GM10248 (cell line): Measurements from ENCODE around the gene HIVEP2.

ENCODE experiments used
- CTCF ChIA-PET: fragments of 300-600 bp; sonication (Branson Sonifier 250); formaldehyde crosslinking; extraction: SDS; loops from one replicate; lab custom pipeline; 2021; ENCODE audit warnings: antibody characterized with exemption; lab: Yijun Ruan, JAX
- POLR2A ChIA-PET: fragments of 350-650 bp; sonication (Branson Sonifier 250); formaldehyde crosslinking; extraction: SDS; loops from one replicate; lab custom pipeline; 2020; ENCODE audit warnings: antibody characterized with exemption; lab: Yijun Ruan, JAX
- DNase-seq: peaks from one replicate; pipeline ENCODE4 v3.0.0; 2012; ENCODE audit errors: extremely low spot score
- CTCF ChIP-seq: IDR thresholded peaks from 2 replicates; pipeline ENCODE4 v1.5.1; 2012; ENCODE audit warnings: mild to moderate bottlenecking, low read depth; ENCODE audit errors: extremely low read depth, missing control alignments, control extremely low read depth

The HIVEP2 gene

GRCh38 chr6:142722841-142723240 is 222.1 kb downstream of the HIVEP2 start:
- POLR2A ChIA-PET = no interaction called here
- TF ChIP-seq CTCF = no peak
- no peak for DNase-seq
- CTCF ChIA-PET = interaction anchor here (1.2 to 4.9 kb wide), 3 partner anchors 7 to 20 kb away, joined by 4 to 17 read pairs (median 12); no protein-coding TSS in a partner anchor

GRCh38 chr6:142722012-142722411 is 223.0 kb downstream of the HIVEP2 start:
- POLR2A ChIA-PET = no interaction called here
- DNase-seq = no peak
- no peak for TF ChIP-seq CTCF
- CTCF ChIA-PET = interaction anchor here (4.9 kb wide), 1 partner anchor 15 kb away, joined by 17 read pairs; no protein-coding TSS in a partner anchor

- ChIA-PET POLR2A (no interaction called here), CTCF (no interaction called here)
- DNase-seq = no peak
- no peak for TF ChIP-seq CTCF
These were observed 223.6 kb downstream of the HIVEP2 start for GRCh38 chr6:142721215-142721920.

GRCh38 chr6:142718667-142719191 is 226.2 kb downstream of the HIVEP2 start:
- CTCF ChIA-PET = no interaction called here
- no peak for DNase-seq
- TF ChIP-seq CTCF = no peak
- POLR2A ChIA-PET = no interaction called here

GRCh38 chr6:142716097-142716496 is 228.9 kb downstream of the HIVEP2 start:
- CTCF ChIA-PET = interaction anchor here (0.9 to 2.4 kb wide), 11 partner anchors 8 to 311 kb away, joined by 3 to 12 read pairs (median 4); no protein-coding TSS in a partner anchor
- POLR2A ChIA-PET = no interaction called here
- TF ChIP-seq CTCF = no peak
- DNase-seq = no peak

GRCh38 chr6:142714951-142715785 is 229.8 kb downstream of the HIVEP2 start:
- TF ChIP-seq CTCF = no peak
- POLR2A ChIA-PET = no interaction called here
- CTCF ChIA-PET = interaction anchor here (0.8 to 2.4 kb wide), 11 partner anchors 8 to 312 kb away, joined by 3 to 12 read pairs (median 4); no protein-coding TSS in a partner anchor

More at GRCh38 chr6:142714951-142715785, 229.8 kb downstream of the HIVEP2 start:
- no peak for DNase-seq
